ENCODE results near the gene IFRD2. TPM values are rescaled to one million over a fixed set of nuclear protein-coding genes. Genes with fewer than 3 reads are reported as not detected.

Gene IFRD2
- total and polyA plus RNA-seq, 9 of the 15 experiments (the other 6 are each of a cell fraction or from before 2014, with no cell fraction given): 30.5 to 115 (median 52.8) TPM

- TF ChIP-seq ETS1 (conservative IDR thresholded peaks at IDR 0.05; ENCODE audit: control insufficient read depth, low read depth, low read length): no peak
- TF ChIP-seq SIN3A (IDR thresholded peaks at IDR 0.05; ENCODE audit: borderline replicate concordance in 2 of 2, control insufficient read depth in 1 of 2, low read depth in 2 of 2, low read length in 2 of 2): peak in 1 of 2 experiments; percentile 71; a peak in 1 of 4 replicates
- TF ChIP-seq NEUROD1 (IDR thresholded peaks at IDR 0.05; ENCODE audit: borderline replicate concordance, low read depth, low read length, partially characterized antibody): peak; percentile 36
- peak; percentile 68; the same call in 1 of the 2 replicates for TF ChIP-seq TFAP4 (CRISPR knock-in tag; IDR thresholded peaks at IDR 0.05; ENCODE audit: borderline replicate concordance)
- TF ChIP-seq POLR2AphosphoS5 (IDR thresholded peaks at IDR 0.05; ENCODE audit: control insufficient read depth, insufficient read depth, low read depth, low read length): peak; percentile 53; the same call in 1 of the 2 replicates
- no peak for TF ChIP-seq RNF219 (CRISPR knock-in tag; IDR thresholded peaks at IDR 0.05)
- TF ChIP-seq MYC (IDR thresholded peaks at IDR 0.05; ENCODE audit: low read depth, low read length): peak; percentile 92
- no peak for TF ChIP-seq MYC (CRISPR knock-in tag; IDR thresholded peaks at IDR 0.05; ENCODE audit: borderline replicate concordance, low read depth)
- no peak for TF ChIP-seq ZFP91 (CRISPR knock-in tag; IDR thresholded peaks at IDR 0.05)
- 0 out of 2 replicates have a peak, but pooled peaks have one; percentile 8 for TF ChIP-seq HCFC1 (IDR thresholded peaks at IDR 0.05; ENCODE audit: low read depth, low read length)
- TF ChIP-seq ZNF512 (tag; IDR thresholded peaks at IDR 0.05): no peak
- peak; percentile 84 for TF ChIP-seq POLR2A (conservative IDR thresholded peaks at IDR 0.05)
- no peak for TF ChIP-seq TRIM24 (IDR thresholded peaks at IDR 0.05)
- peak in 1 of 2 experiments; percentile 93; a peak in 2 of 4 replicates for TF ChIP-seq ZNF639 (CRISPR knock-in tag; conservative IDR thresholded peaks at IDR 0.05 in 1 of 2, IDR thresholded peaks at IDR 0.05 in 1 of 2)
- TF ChIP-seq SP1 (CRISPR knock-in tag; IDR thresholded peaks at IDR 0.05): peak; percentile 64
Observed at GRCh38 chr3:50337175-50337861, 45.1 kb upstream of the IFRD2 start (continued).
